GM21447 (cell line): Measurements from ENCODE around the gene BTG1.

ENCODE experiments used
- ATAC-seq: cut with Tn5 transposase; IDR thresholded peaks from one replicate; pipeline ENCODE4 v1.9.1; 2021; ENCODE audit not compliant: unreplicated experiment

The BTG1 gene

GRCh38 chr12:92145731-92146496 is at the start of gene BTG1:
TSS of gene BTG1 (minus strand) at chr12:92145846. CDS start at chr12:92145535, 311 bp downstream.
- peak; percentile 68 for ATAC-seq

- no peak for ATAC-seq
Observed at GRCh38 chr12:92194561-92194960, 48.9 kb upstream of the BTG1 start.

GRCh38 chr12:92193846-92194245 is 48.2 kb upstream of the BTG1 start:
- ATAC-seq: no peak

GRCh38 chr12:92193063-92193462 is 47.4 kb upstream of the BTG1 start:
- no peak for ATAC-seq

GRCh38 chr12:92192360-92192759 is 46.7 kb upstream of the BTG1 start:
- ATAC-seq: no peak

- no peak for ATAC-seq
Observed at GRCh38 chr12:92191061-92191460, 45.4 kb upstream of the BTG1 start.

- no peak for ATAC-seq
Observed at GRCh38 chr12:92188517-92189188, 43.0 kb upstream of the BTG1 start.

GRCh38 chr12:92186038-92186470 is 40.4 kb upstream of the BTG1 start:
- peak; percentile 40 for ATAC-seq

GRCh38 chr12:92185052-92185451 is 39.4 kb upstream of the BTG1 start:
- peak; percentile 83 for ATAC-seq

GRCh38 chr12:92183575-92183974 is 37.9 kb upstream of the BTG1 start:
- ATAC-seq: no peak

GRCh38 chr12:92178340-92178739 is 32.7 kb upstream of the BTG1 start:
- ATAC-seq: no peak

- ATAC-seq: no peak
Observed at GRCh38 chr12:92176646-92177045, 31.0 kb upstream of the BTG1 start.

GRCh38 chr12:92175961-92176360 is 30.3 kb upstream of the BTG1 start:
- ATAC-seq: no peak

- ATAC-seq: no peak
Observed at GRCh38 chr12:92170050-92170449, 24.4 kb upstream of the BTG1 start.

- ATAC-seq: no peak
Observed at GRCh38 chr12:92167075-92167474, 21.4 kb upstream of the BTG1 start.

GRCh38 chr12:92164712-92165111 is 19.1 kb upstream of the BTG1 start:
- ATAC-seq: no peak

GRCh38 chr12:92162079-92162478 is 16.4 kb upstream of the BTG1 start:
- no peak for ATAC-seq

- ATAC-seq: peak; percentile 53
Observed at GRCh38 chr12:92158796-92159439, 13.3 kb upstream of the BTG1 start.

GRCh38 chr12:92156704-92157395 is 11.2 kb upstream of the BTG1 start:
- ATAC-seq: no peak

GRCh38 chr12:92156139-92156538 is 10.5 kb upstream of the BTG1 start:
- ATAC-seq: no peak

- no peak for ATAC-seq
Observed at GRCh38 chr12:92155733-92156132, 10.1 kb upstream of the BTG1 start.
